Thymus (tissue), 11 donors: ENCODE results near the gene GBA2. TPM values are rescaled to one million over a fixed set of nuclear protein-coding genes. Genes with fewer than 3 reads are reported as not detected.

ENCODE experiments used
- DNase-seq, 9 donors: peaks; one replicate each; pipeline ENCODE4 v3.0.0-alpha.2; 2013; ENCODE audit warnings: low spot score in 9 of 9, low read depth in 6 of 9, missing footprints in 1 of 9
- H3K27ac ChIP-seq, 2 donors: one replicate each; pipeline ENCODE4 v1.5.1; 2013; ENCODE audit warnings: control low read depth in 1 of 2, low read depth in 1 of 2, low read length in 1 of 2, mild to moderate bottlenecking in 1 of 2, moderate library complexity in 1 of 2
- H3K27me3 ChIP-seq, 2 donors: one replicate each; pipeline ENCODE4 v1.5.1; 2013; ENCODE audit warnings: low read length in 1 of 2; ENCODE audit not compliant: control insufficient read depth in 2 of 2, insufficient read depth in 1 of 2
- H3K36me3 ChIP-seq, 2 donors: one replicate each; pipeline ENCODE4 v1.5.1; 2013; ENCODE audit warnings: low read length in 1 of 2, mild to moderate bottlenecking in 1 of 2, moderate library complexity in 1 of 2; ENCODE audit not compliant: control insufficient read depth in 2 of 2, insufficient read depth in 2 of 2
- H3K4me1 ChIP-seq, 2 donors: one replicate each; pipeline ENCODE4 v1.5.1; 2013; ENCODE audit warnings: low read length in 2 of 2; ENCODE audit not compliant: control insufficient read depth in 2 of 2, insufficient read depth in 2 of 2
- H3K4me3 ChIP-seq, 2 donors: one replicate each; pipeline ENCODE4 v1.5.1; 2013; ENCODE audit warnings: low read length in 2 of 2, control low read depth in 1 of 2, mild to moderate bottlenecking in 1 of 2
- H3K9me3 ChIP-seq, 2 donors: one replicate each; pipeline ENCODE4 v1.5.1; 2013; ENCODE audit warnings: low read length in 1 of 2, mild to moderate bottlenecking in 1 of 2; ENCODE audit not compliant: control insufficient read depth in 2 of 2, insufficient read depth in 1 of 2
- WGBS: extraction: QIAGEN DNeasy Blood & Tissue Kit; methylation state at CpG from one replicate; pipeline ENCODE4 v1.1.7; 2013; 5-methylcytosine and 5-hydroxymethylcytosine counted together
- polyA plus RNA-seq: library from polyadenylated mRNA; stranded (reverse); fragments of 200-250 nt; gene quantifications from one replicate; pipeline ENCODE4 v1.2.3, GENCODE V29; 2013
- total RNA-seq: library from RNA; stranded (reverse); fragments of 120-200 nt; gene quantifications from one replicate; pipeline ENCODE4 v1.2.4, GENCODE V29; 2013
- donor health status: healthy.

Gene GBA2
- total and polyA plus RNA-seq, 2 donors = 21.7 to 36.9 TPM

- H3K4me3 ChIP-seq = peak overlapping the region in 1 of 2 donors; percentile 10
- H3K4me1 ChIP-seq = peaks cover 2 to 52% of the 10 kb centered on the region in 2 donors
- H3K27ac ChIP-seq = peak overlapping the region in 1 of 2 donors; percentile 11
- H3K27me3 ChIP-seq = peaks cover 0 to 29% of the 10 kb centered on the region in 2 donors
- no peak for DNase-seq
- H3K9me3 ChIP-seq = no peaks in the 10 kb centered on the region
- peaks cover 0 to 2% of the 10 kb centered on the region in 2 donors for H3K36me3 ChIP-seq
- 94% methylated on average over 12 of the region's 12 CpGs for WGBS
These were observed 60.2 kb downstream of the GBA2 start for GRCh38 chr9:35688558-35689541.

- Histone ChIP-seq H3K27me3 (peaks cover 0 to 29% of the 10 kb centered on the region in 2 donors), H3K9me3 (no peaks in the 10 kb centered on the region), H3K4me3 (no peak overlapping the region), H3K27ac (no peak overlapping the region), H3K4me1 (peaks cover 2 to 52% of the 10 kb centered on the region in 2 donors), H3K36me3 (peaks cover 0 to 2% of the 10 kb centered on the region in 2 donors)
- DNase-seq = no peak
- WGBS = 96% methylated on average over 2 of the region's 2 CpGs
These were observed 61.0 kb downstream of the GBA2 start for GRCh38 chr9:35687972-35688557.

- WGBS = 93% methylated on average over 2 of the region's 2 CpGs
- Histone ChIP-seq H3K27me3 (peaks cover 0 to 29% of the 10 kb centered on the region in 2 donors), H3K4me1 (peaks cover 2 to 52% of the 10 kb centered on the region in 2 donors), H3K36me3 (peaks cover 0 to 2% of the 10 kb centered on the region in 2 donors), H3K9me3 (no peaks in the 10 kb centered on the region), H3K4me3 (no peak overlapping the region), H3K27ac (peak overlapping the region in 1 of 2 donors; percentile 87)
- DNase-seq = no peak
These were observed 61.7 kb downstream of the GBA2 start for GRCh38 chr9:35687306-35687705.

Other genes starting within 250 kb of the GBA2 start
- gene TESK1, start 144.0 kb downstream of the GBA2 start, total RNA-seq = 9.3 TPM
- 32.8 TPM for gene TESK1, start 144.0 kb downstream of the GBA2 start, polyA plus RNA-seq
- gene CD72, start 130.8 kb downstream of the GBA2 start, total RNA-seq = 6.8 TPM
- 23.6 TPM for gene CD72, start 130.8 kb downstream of the GBA2 start, polyA plus RNA-seq
- 174 TPM for gene SIT1, start 98.3 kb downstream of the GBA2 start, total RNA-seq
- gene SIT1, start 98.3 kb downstream of the GBA2 start, polyA plus RNA-seq = 42.2 TPM
- gene RMRP, start 91.2 kb downstream of the GBA2 start, total RNA-seq = 22,838 TPM
- gene RMRP, start 91.2 kb downstream of the GBA2 start, polyA plus RNA-seq = 13.0 TPM
- 25.6 TPM for gene CCDC107, start 90.9 kb downstream of the GBA2 start, total RNA-seq
- 43.2 TPM for gene CCDC107, start 90.9 kb downstream of the GBA2 start, polyA plus RNA-seq
- 3.9 TPM for gene ARHGEF39, start 84.0 kb downstream of the GBA2 start, total RNA-seq
- gene ARHGEF39, start 84.0 kb downstream of the GBA2 start, polyA plus RNA-seq = 1.5 TPM
- 1.0 TPM for gene CA9, start 75.3 kb downstream of the GBA2 start, total RNA-seq
- 0.50 TPM for gene CA9, start 75.3 kb downstream of the GBA2 start, polyA plus RNA-seq
- 28.6 TPM for gene TPM2, start 59.3 kb downstream of the GBA2 start, total RNA-seq
- 475 TPM for gene TPM2, start 59.3 kb downstream of the GBA2 start, polyA plus RNA-seq
- 83.0 TPM for gene TLN1, start 17.0 kb downstream of the GBA2 start, total RNA-seq
- gene TLN1, start 17.0 kb downstream of the GBA2 start, polyA plus RNA-seq = 74.5 TPM
- 23.2 TPM for gene CREB3, start 16.6 kb downstream of the GBA2 start, total RNA-seq
- 25.6 TPM for gene CREB3, start 16.6 kb downstream of the GBA2 start, polyA plus RNA-seq
- 7.4 TPM for gene RGP1, start 59 bp upstream of the GBA2 start, total RNA-seq
- gene RGP1, start 59 bp upstream of the GBA2 start, polyA plus RNA-seq = 6.5 TPM
- gene MSMP, start 5.0 kb upstream of the GBA2 start, total RNA-seq = not detected
- 0.25 TPM for gene MSMP, start 5.0 kb upstream of the GBA2 start, polyA plus RNA-seq
- gene NPR2, start 42.4 kb upstream of the GBA2 start, total RNA-seq = 4.3 TPM
- 9.3 TPM for gene NPR2, start 42.4 kb upstream of the GBA2 start, polyA plus RNA-seq
- 3.1 TPM for gene SPAG8, start 63.0 kb upstream of the GBA2 start, total RNA-seq
- 3.4 TPM for gene SPAG8, start 63.0 kb upstream of the GBA2 start, polyA plus RNA-seq
- gene HINT2, start 65.8 kb upstream of the GBA2 start, total RNA-seq = 68.4 TPM
- gene HINT2, start 65.8 kb upstream of the GBA2 start, polyA plus RNA-seq = 68.3 TPM
- gene FAM221B, start 79.5 kb upstream of the GBA2 start, total RNA-seq = under 0.01 TPM
- gene FAM221B, start 79.5 kb upstream of the GBA2 start, polyA plus RNA-seq = 0.05 TPM
- 1.5 TPM for gene TMEM8B, start 80.0 kb upstream of the GBA2 start, total RNA-seq
- 11.9 TPM for gene TMEM8B, start 80.0 kb upstream of the GBA2 start, polyA plus RNA-seq
- not detected for gene OR13J1, start 121.2 kb upstream of the GBA2 start, total RNA-seq
- gene OR13J1, start 121.2 kb upstream of the GBA2 start, polyA plus RNA-seq = not detected
- gene HRCT1, start 157.0 kb upstream of the GBA2 start, total RNA-seq = 0.14 TPM
- 6.1 TPM for gene HRCT1, start 157.0 kb upstream of the GBA2 start, polyA plus RNA-seq
- 0.09 TPM for gene SPAAR, start 160.3 kb upstream of the GBA2 start, total RNA-seq
- gene SPAAR, start 160.3 kb upstream of the GBA2 start, polyA plus RNA-seq = 1.2 TPM
- not detected for gene OR2S2, start 208.9 kb upstream of the GBA2 start, total RNA-seq
- gene OR2S2, start 208.9 kb upstream of the GBA2 start, polyA plus RNA-seq = 0.02 TPM